Measurements from ENCODE around the gene SMIM24.

GRCh38 chr19:3483226-3483628 is 2.9 kb upstream of the SMIM24 start, which contains the start of gene SMIM44:
- TF ChIP-seq CTCF (IDR thresholded peaks at IDR 0.05) (no peak), EZH2phosphoT487 (IDR thresholded peaks at IDR 0.05) (no peak)

Data from neural progenitor cell (in vitro differentiated cells).